Femur (tissue), 1 donor: ENCODE results near the gene FGG.

ENCODE experiments used
- DNase-seq: peaks from one replicate; pipeline ENCODE4 v3.0.0-alpha.2; 2017

FGG gene

GRCh38 chr4:154612472-154613414 lies at the start of gene FGG:
TSS of gene FGG (minus strand) at chr4:154612656. CDS start at chr4:154612609, 47 bp downstream.
- no peak for DNase-seq

GRCh38 chr4:154660052-154660451 lies 47.6 kb upstream of the FGG start:
- peak; percentile 68 for DNase-seq

GRCh38 chr4:154658680-154659405 lies 46.4 kb upstream of the FGG start:
- DNase-seq = no peak

GRCh38 chr4:154643493-154643892 lies 31.0 kb upstream of the FGG start:
- no peak for DNase-seq

- DNase-seq = no peak
Observed at GRCh38 chr4:154642373-154643009, 30.0 kb upstream of the FGG start.

GRCh38 chr4:154640999-154641398 lies 28.5 kb upstream of the FGG start:
- DNase-seq = no peak

- DNase-seq = no peak
Observed at GRCh38 chr4:154634058-154634457, 21.6 kb upstream of the FGG start.

GRCh38 chr4:154631828-154632227 lies 19.4 kb upstream of the FGG start:
- DNase-seq = no peak

GRCh38 chr4:154630324-154630723 lies 17.9 kb upstream of the FGG start:
- DNase-seq = no peak

GRCh38 chr4:154626793-154627484 lies 14.5 kb upstream of the FGG start:
- peak; percentile 57 for DNase-seq

GRCh38 chr4:154625971-154626370 lies 13.5 kb upstream of the FGG start:
- no peak for DNase-seq

- DNase-seq = no peak
Observed at GRCh38 chr4:154623995-154624394, 11.5 kb upstream of the FGG start.

- no peak for DNase-seq
Observed at GRCh38 chr4:154623436-154623835, 11.0 kb upstream of the FGG start.

GRCh38 chr4:154622598-154622997 lies 10.1 kb upstream of the FGG start:
- no peak for DNase-seq

- no peak for DNase-seq
Observed at GRCh38 chr4:154620111-154620510, 7.7 kb upstream of the FGG start.

GRCh38 chr4:154618708-154619315 lies 6.4 kb upstream of the FGG start:
- DNase-seq = peak; percentile 41

- no peak for DNase-seq
Observed at GRCh38 chr4:154617820-154618317, 5.4 kb upstream of the FGG start.

- DNase-seq = no peak
Observed at GRCh38 chr4:154616731-154617130, 4.3 kb upstream of the FGG start.

- DNase-seq = no peak
Observed at GRCh38 chr4:154616287-154616686, 3.8 kb upstream of the FGG start.

GRCh38 chr4:154615211-154615610 lies 2.8 kb upstream of the FGG start:
- DNase-seq = no peak

- DNase-seq = no peak
Observed at GRCh38 chr4:154614306-154614705, 1.9 kb upstream of the FGG start.

- no peak for DNase-seq
Observed at GRCh38 chr4:154611833-154612232, 623 bp downstream of the FGG start.
